MM.1S (cell line): ENCODE data around the gene CRADD.

Experiments
- CTCF ChIP-seq: fragments of 300-600 bp; sonication (generic); IDR thresholded peaks from 2 replicates; pipeline ENCODE4 v1.5.1; 2016; ENCODE audit warnings: antibody characterized with exemption, low read length, mixed read lengths
- EZH2 ChIP-seq: fragments of 300-600 bp; sonication (generic); optimal IDR thresholded peaks from 2 replicates; pipeline ENCODE3; 2017; ENCODE audit warnings: low read depth, mild to moderate bottlenecking, antibody characterized with exemption, low read length, mixed read lengths

- TF ChIP-seq CTCF: no peak
- no peak for TF ChIP-seq EZH2
Observed at GRCh38 chr12:93827179-93827578, 150.0 kb downstream of the CRADD start.
